IPS DF 6.9 (cell line): ENCODE measurements around the gene EIF4H.
"Not testable (repeated sequence)": the region's sequence is repeated elsewhere in the genome, so short reads cannot be mapped to it uniquely, and the experiment has no call there.

Experiments used
- DNase-seq: peaks from one replicate; pipeline ENCODE4 v3.0.0-alpha.2; 2013; ENCODE audit warnings: low read depth, low spot score
- H3K27ac ChIP-seq: one replicate; pipeline ENCODE4 v1.5.1; 2013; ENCODE audit warnings: low read length, control low read depth
- H3K27me3 ChIP-seq: 2 replicates; pipeline ENCODE4 v1.6.1; 2013; ENCODE audit warnings: mild to moderate bottlenecking, low read length; ENCODE audit not compliant: control insufficient read depth, insufficient read depth
- H3K36me3 ChIP-seq: 2 replicates; pipeline ENCODE4 v1.6.1; 2013; ENCODE audit warnings: low read length; ENCODE audit not compliant: control insufficient read depth, insufficient read depth
- H3K4me1 ChIP-seq: 2 replicates; pipeline ENCODE4 v1.6.1; 2013; ENCODE audit warnings: low read length; ENCODE audit not compliant: control insufficient read depth, insufficient read depth
- H3K4me3 ChIP-seq: 2 replicates; pipeline ENCODE4 v1.5.1; 2013; ENCODE audit warnings: mild to moderate bottlenecking, low read length
- H3K9me3 ChIP-seq: 2 replicates; pipeline ENCODE4 v1.6.1; 2013; ENCODE audit warnings: low read length, inconsistent platforms; ENCODE audit not compliant: control insufficient read depth, insufficient read depth
- WGBS: extraction: QIAGEN DNeasy Blood & Tissue Kit; methylation state at CpG from one replicate; pipeline ENCODE4 v1.1.7; 2013; ENCODE audit warnings: mixed read lengths, missing lambda C conversion rate; ENCODE audit not compliant: insufficient read length, insufficient coverage; 5-methylcytosine and 5-hydroxymethylcytosine counted together

Gene EIF4H

GRCh38 chr7:74149071-74149470 is 25.1 kb upstream of the EIF4H start:
- WGBS: no CpG with 5 or more reads among the region's 5 CpGs
- no peaks in the 10 kb centered on the region for H3K4me1 ChIP-seq
- H3K4me3 ChIP-seq: no peak overlapping the region

GRCh38 chr7:74149603-74150002 is 24.6 kb upstream of the EIF4H start:
- DNase-seq: no peak
- WGBS: no CpG with 5 or more reads among the region's 1 CpG
- no peak overlapping the region for H3K4me3 ChIP-seq
- H3K36me3 ChIP-seq: no peaks in the 10 kb centered on the region
- H3K27ac ChIP-seq: no peak overlapping the region
- H3K4me1 ChIP-seq: no peaks in the 10 kb centered on the region
- H3K9me3 ChIP-seq: no peaks in the 10 kb centered on the region
- no peaks in the 10 kb centered on the region for H3K27me3 ChIP-seq

More at GRCh38 chr7:74149071-74149470, 25.1 kb upstream of the EIF4H start:
- no peak for DNase-seq
- no peaks in the 10 kb centered on the region for H3K27me3 ChIP-seq
- H3K27ac ChIP-seq: no peak overlapping the region
- H3K9me3 ChIP-seq: no peaks in the 10 kb centered on the region
- no peaks in the 10 kb centered on the region for H3K36me3 ChIP-seq

GRCh38 chr7:74153736-74154135 is 20.4 kb upstream of the EIF4H start:
- no peaks in the 10 kb centered on the region for H3K36me3 ChIP-seq
- no peak for DNase-seq
- H3K4me1 ChIP-seq: no peaks in the 10 kb centered on the region
- no peaks in the 10 kb centered on the region for H3K27me3 ChIP-seq
- H3K27ac ChIP-seq: no peak overlapping the region
- WGBS: no CpG with 5 or more reads among the region's 9 CpGs
- no peaks in the 10 kb centered on the region for H3K9me3 ChIP-seq
- H3K4me3 ChIP-seq: no peak overlapping the region

GRCh38 chr7:74155810-74156395 is 18.3 kb upstream of the EIF4H start:
- H3K4me1 ChIP-seq: no peaks in the 10 kb centered on the region
- no peak overlapping the region for H3K4me3 ChIP-seq
- H3K27me3 ChIP-seq: no peaks in the 10 kb centered on the region
- no peak for DNase-seq
- H3K27ac ChIP-seq: no peak overlapping the region
- H3K9me3 ChIP-seq: no peaks in the 10 kb centered on the region
- no CpG with 5 or more reads among the region's 9 CpGs for WGBS
- H3K36me3 ChIP-seq: no peaks in the 10 kb centered on the region

GRCh38 chr7:74157605-74158004 is 16.6 kb upstream of the EIF4H start:
- no CpG with 5 or more reads among the region's 9 CpGs for WGBS
- H3K27ac ChIP-seq: no peak overlapping the region
- H3K9me3 ChIP-seq: no peaks in the 10 kb centered on the region
- H3K4me3 ChIP-seq: no peak overlapping the region
- DNase-seq: no peak
- no peaks in the 10 kb centered on the region for H3K4me1 ChIP-seq
- no peaks in the 10 kb centered on the region for H3K27me3 ChIP-seq
- H3K36me3 ChIP-seq: no peaks in the 10 kb centered on the region

- Histone ChIP-seq H3K27ac (no peak overlapping the region), H3K9me3 (no peaks in the 10 kb centered on the region), H3K36me3 (no peaks in the 10 kb centered on the region), H3K27me3 (no peaks in the 10 kb centered on the region), H3K4me3 (no peak overlapping the region), H3K4me1 (no peaks in the 10 kb centered on the region)
- DNase-seq: no peak
- WGBS: no CpG with 5 or more reads among the region's 7 CpGs
Observed at GRCh38 chr7:74164985-74165456, 9.1 kb upstream of the EIF4H start.

GRCh38 chr7:74165867-74166593 is 8.1 kb upstream of the EIF4H start:
- Histone ChIP-seq H3K27me3 (no peaks in the 10 kb centered on the region), H3K4me1 (no peaks in the 10 kb centered on the region), H3K27ac (no peak overlapping the region), H3K4me3 (no peak overlapping the region), H3K36me3 (no peaks in the 10 kb centered on the region), H3K9me3 (no peaks in the 10 kb centered on the region)
- no peak for DNase-seq
- WGBS: no CpG with 5 or more reads among the region's 15 CpGs

GRCh38 chr7:74167324-74167723 is 6.8 kb upstream of the EIF4H start:
- H3K4me1 ChIP-seq, H3K9me3 ChIP-seq, H3K27ac ChIP-seq, H3K4me3 ChIP-seq, H3K36me3 ChIP-seq, DNase-seq, H3K27me3 ChIP-seq: not testable (repeated sequence)
- WGBS: no CpG with 5 or more reads among the region's 6 CpGs

GRCh38 chr7:74173074-74173473 is 1.1 kb upstream of the EIF4H start:
- no peak for DNase-seq
- Histone ChIP-seq H3K4me3 (no peak overlapping the region), H3K27me3 (no peaks in the 10 kb centered on the region), H3K27ac (no peak overlapping the region), H3K4me1 (no peaks in the 10 kb centered on the region), H3K9me3 (no peaks in the 10 kb centered on the region), H3K36me3 (peaks cover 2% of the 10 kb centered on the region; the same call in 1 of the 2 replicates)
- WGBS: no CpG with 5 or more reads among the region's 14 CpGs

GRCh38 chr7:74173491-74173865 is 678 bp upstream of the EIF4H start:
- no CpG with 5 or more reads among the region's 11 CpGs for WGBS
- Histone ChIP-seq H3K4me1 (no peaks in the 10 kb centered on the region), H3K27me3 (no peaks in the 10 kb centered on the region), H3K27ac (no peak overlapping the region), H3K9me3 (no peaks in the 10 kb centered on the region), H3K36me3 (peaks cover 2% of the 10 kb centered on the region; the same call in 1 of the 2 replicates), H3K4me3 (peak overlapping the region; percentile 95; the same call in 1 of the 2 replicates)
- no peak for DNase-seq
